ENCODE measurements around the gene PFAS.
A peak's percentile ranks its signal among the peaks of the same experiment; 100 is the strongest.
"Not testable (repeated sequence)": the region's sequence is repeated elsewhere in the genome, so short reads cannot be mapped to it uniquely, and the experiment has no call there.

Gene PFAS

DNA sequence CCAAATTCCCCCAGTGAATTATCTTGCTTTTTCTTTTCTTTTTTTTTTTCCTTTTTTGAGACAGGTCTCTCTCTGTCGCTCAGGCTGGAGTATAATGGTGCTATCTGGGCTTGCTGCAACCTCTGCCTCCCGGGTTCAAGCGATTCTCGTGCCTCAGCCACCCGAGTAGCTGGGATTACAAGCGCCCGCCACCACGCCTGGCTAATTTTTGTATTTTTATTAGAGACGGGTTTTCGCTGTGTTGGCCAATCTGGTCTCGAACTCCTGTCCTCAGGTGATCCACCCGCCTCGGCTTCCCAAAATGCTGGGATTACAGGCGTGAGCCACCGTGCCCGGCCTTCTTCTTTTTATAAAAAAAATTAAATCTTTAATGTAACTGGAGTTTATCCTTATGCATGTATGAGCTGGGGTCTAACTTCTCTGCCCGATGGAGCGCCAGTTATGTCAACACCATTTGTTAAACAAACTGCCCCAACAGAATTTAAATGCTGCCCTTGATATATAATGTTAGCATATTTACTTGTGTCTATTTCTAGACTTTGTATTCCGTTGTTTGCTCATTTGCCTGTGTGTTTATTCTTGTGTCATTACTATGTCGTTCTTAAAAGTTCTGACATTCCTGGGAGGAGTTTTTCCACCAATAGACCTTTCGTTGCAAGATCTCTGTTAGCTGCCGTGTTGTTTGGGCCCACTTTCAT lies 38.2 kb upstream of the PFAS start:
- no peak for DNase-seq (ENCODE audit: low read depth)
- peak overlapping the region; percentile 81 for H3K4me3 ChIP-seq (ENCODE audit: control insufficient read depth, low read depth, low read length)
- no peak for TF ChIP-seq CTCF (IDR thresholded peaks at IDR 0.05; ENCODE audit: control insufficient read depth, insufficient read depth, low read depth, low read length, missing control alignments)

GRCh38 chr17:8212312-8213180 lies 36.5 kb upstream of the PFAS start:
- DNase-seq (ENCODE audit: low read depth) = no peak
- no peak overlapping the region for H3K4me3 ChIP-seq (ENCODE audit: control insufficient read depth, low read depth, low read length)
- TF ChIP-seq CTCF (IDR thresholded peaks at IDR 0.05; ENCODE audit: control insufficient read depth, insufficient read depth, low read depth, low read length, missing control alignments) = no peak

DNA sequence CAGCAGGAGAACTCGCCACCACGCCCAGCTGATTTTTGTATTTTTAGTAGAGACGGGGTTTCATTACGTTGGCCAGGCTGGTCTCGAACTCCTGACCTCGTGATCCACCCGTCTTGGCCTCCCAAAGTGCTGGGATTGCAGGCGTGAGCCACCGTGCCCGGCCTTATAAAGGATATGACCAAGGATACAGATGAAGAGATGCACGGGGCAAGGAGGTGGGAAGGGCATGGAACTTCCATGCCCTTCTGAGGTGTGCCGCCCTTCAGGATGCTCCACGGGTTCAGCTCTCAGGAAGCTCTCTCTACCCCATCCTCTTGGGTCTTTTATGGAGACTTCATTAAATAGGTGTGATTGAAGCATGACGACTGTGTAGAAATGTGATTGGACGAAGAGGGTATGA lies 35.1 kb upstream of the PFAS start:
- not testable (repeated sequence) for H3K4me3 ChIP-seq (ENCODE audit: control insufficient read depth, low read depth, low read length)

GRCh38 chr17:8220783-8221662 lies 28.1 kb upstream of the PFAS start:
- TF ChIP-seq CTCF (IDR thresholded peaks at IDR 0.05; ENCODE audit: control insufficient read depth, insufficient read depth, low read depth, low read length, missing control alignments) = no peak
- DNase-seq (ENCODE audit: low read depth) = peak; percentile 80

More for the DNA sequence above, 35.1 kb upstream of the PFAS start:
- DNase-seq (ENCODE audit: low read depth) = not testable (repeated sequence)

DNA sequence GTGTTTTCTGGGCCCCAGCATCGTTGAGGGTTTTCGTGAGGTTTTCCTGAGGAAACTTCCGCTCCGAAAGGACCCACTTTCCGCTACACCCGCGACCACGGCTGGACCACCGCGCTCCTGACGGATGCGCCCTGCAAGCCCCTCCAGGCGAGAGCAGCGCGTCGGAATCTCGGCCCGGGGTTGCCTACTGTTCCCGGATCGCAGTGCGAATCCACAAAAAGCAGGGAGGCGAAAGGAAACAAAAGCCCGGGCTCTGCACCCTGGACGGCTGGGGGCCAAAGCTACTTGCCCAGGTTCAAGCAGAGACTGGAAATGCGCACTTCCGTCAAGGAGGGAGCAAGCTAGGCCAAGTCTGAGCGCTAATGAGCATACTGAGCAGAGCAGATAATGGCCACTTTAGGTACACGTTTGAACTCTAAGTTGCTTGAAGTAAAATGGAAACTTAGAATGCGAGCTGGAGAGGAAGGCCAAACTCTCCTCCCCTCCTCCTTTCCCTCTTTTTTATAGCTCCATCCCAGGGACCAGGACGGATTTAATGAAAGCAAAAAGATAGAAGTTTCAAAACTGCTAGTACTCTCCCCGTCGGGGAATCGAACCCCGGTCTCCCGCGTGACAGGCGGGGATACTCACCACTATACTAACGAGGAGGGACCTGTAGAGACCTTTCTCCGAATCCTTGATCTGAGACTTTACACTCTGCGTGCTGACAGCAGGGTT lies 27.3 kb upstream of the PFAS start:
- peak overlapping the region; percentile 72 for H3K4me3 ChIP-seq (ENCODE audit: control insufficient read depth, low read depth, low read length)
- DNase-seq (ENCODE audit: low read depth) = peak; percentile 67
- no peak for TF ChIP-seq CTCF (IDR thresholded peaks at IDR 0.05; ENCODE audit: control insufficient read depth, insufficient read depth, low read depth, low read length, missing control alignments)

More at GRCh38 chr17:8220783-8221662, 28.1 kb upstream of the PFAS start:
- peak overlapping the region; percentile 65 for H3K4me3 ChIP-seq (ENCODE audit: control insufficient read depth, low read depth, low read length)

DNA sequence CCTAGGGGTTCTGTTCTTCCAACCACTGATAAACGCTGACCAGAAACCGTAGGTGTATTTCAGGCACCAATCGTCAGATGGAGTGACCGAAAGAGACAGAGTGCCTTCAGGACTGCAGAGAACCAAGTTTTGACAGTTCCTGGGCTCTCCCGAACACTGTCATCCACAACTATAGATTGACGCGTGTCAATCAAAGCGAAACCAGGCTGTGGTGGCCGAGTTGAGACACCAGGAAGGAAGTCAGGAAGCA lies 26.8 kb upstream of the PFAS start:
- DNase-seq (ENCODE audit: low read depth) = no peak
- no peak for TF ChIP-seq CTCF (IDR thresholded peaks at IDR 0.05; ENCODE audit: control insufficient read depth, insufficient read depth, low read depth, low read length, missing control alignments)
- peak overlapping the region; percentile 72 for H3K4me3 ChIP-seq (ENCODE audit: control insufficient read depth, low read depth, low read length)

All from AG09309 (cell line).